ENCODE measurements around the gene FXR1.

FXR1 gene

DNA sequence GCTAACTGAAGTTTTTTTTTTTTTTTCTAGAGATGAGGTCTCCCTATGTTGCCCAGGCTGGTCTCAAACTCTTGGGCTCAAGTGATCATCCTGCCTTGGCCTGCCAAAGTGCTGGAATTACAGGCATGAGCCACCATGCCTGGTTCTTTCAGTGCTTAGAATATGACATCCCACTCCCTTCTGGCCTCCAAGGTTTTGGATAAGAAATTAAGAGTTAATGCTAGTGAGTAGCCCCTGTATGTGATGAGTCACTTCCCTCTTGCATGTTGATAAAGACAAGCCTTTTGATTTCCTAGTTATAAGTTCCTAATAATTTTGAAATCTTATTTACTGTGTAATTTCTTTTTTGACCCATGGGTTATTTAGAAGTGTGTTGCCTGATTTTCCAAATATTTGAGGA is 112.7 kb downstream of the FXR1 start:
- H3K4me2 ChIP-seq (ENCODE audit: insufficient read depth, low read length, poor library complexity, severe bottlenecking) = no peak overlapping the region
- no peak overlapping the region for H2BK12ac ChIP-seq (ENCODE audit: low read length)
- no peaks in the 10 kb centered on the region for H3K36me3 ChIP-seq (replicated peaks in 1 of 2; ENCODE audit: control insufficient read depth in 2 of 2, insufficient read depth in 2 of 2, low read length in 2 of 2)
- H3K23ac ChIP-seq (ENCODE audit: low read depth, low read length, poor library complexity) = no peak overlapping the region
- no peak for DNase-seq (ENCODE audit: low spot score)
- H3K4me3 ChIP-seq (ENCODE audit: low read length in 2 of 2) = no peak overlapping the region
- H2BK5ac ChIP-seq (ENCODE audit: low read length) = no peak overlapping the region
- H3K14ac ChIP-seq (ENCODE audit: low read length) = no peak overlapping the region
- no peak overlapping the region for H4K91ac ChIP-seq (ENCODE audit: low read depth, low read length, poor library complexity)
- no peaks in the 10 kb centered on the region for H3K4me1 ChIP-seq (ENCODE audit: control insufficient read depth in 2 of 2, insufficient read depth in 1 of 2, low read depth in 1 of 2, low read length in 2 of 2)
- H3K9ac ChIP-seq (ENCODE audit: low read depth, low read length, poor library complexity) = no peak overlapping the region
- H3K27me3 ChIP-seq (ENCODE audit: control insufficient read depth in 3 of 3, insufficient read depth in 3 of 3, low read depth in 1 of 3, low read length in 3 of 3) = peaks cover 0 to 6% (median 0%) of the 10 kb centered on the region in 3 experiments
- H3K18ac ChIP-seq (ENCODE audit: low read length) = no peak overlapping the region
- H3K4ac ChIP-seq (ENCODE audit: low read length) = no peak overlapping the region
- H3K27ac ChIP-seq (replicated peaks; ENCODE audit: low read length) = no peak overlapping the region
- H2AK5ac ChIP-seq (ENCODE audit: low read depth, low read length) = no peak overlapping the region
- no peak overlapping the region for H4K8ac ChIP-seq (ENCODE audit: low read depth, low read length)
- H2BK120ac ChIP-seq (ENCODE audit: low read depth, low read length) = no peak overlapping the region
- no peak overlapping the region for H2BK15ac ChIP-seq (ENCODE audit: low read length)
- no peaks in the 10 kb centered on the region for H3K79me1 ChIP-seq (ENCODE audit: low read depth, low read length)
- H3K9me3 ChIP-seq (replicated peaks in 1 of 2; ENCODE audit: control insufficient read depth in 2 of 2, insufficient read depth in 1 of 2, low read depth in 1 of 2, low read length in 2 of 2) = no peaks in the 10 kb centered on the region
- H2AFZ ChIP-seq (ENCODE audit: low read length) = no peak overlapping the region

DNA sequence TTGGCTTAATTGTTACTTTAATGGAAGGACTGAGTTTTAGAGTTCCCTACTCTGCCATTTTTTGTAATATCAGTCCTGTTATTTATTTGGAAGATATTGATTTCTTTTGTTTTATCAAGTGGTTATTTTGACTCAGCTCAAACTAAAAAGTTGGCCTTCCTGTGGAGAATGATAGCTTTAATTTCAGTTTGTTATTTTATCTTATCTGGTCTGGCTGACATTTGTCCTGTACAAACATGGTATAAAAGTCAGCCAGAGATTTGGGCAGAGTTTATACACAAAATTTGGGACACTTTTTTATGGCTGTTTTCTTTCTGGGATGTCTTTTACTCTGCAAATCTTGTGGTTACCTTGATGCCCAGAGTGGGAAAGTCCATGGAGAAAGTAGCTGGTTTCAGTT is 118.5 kb downstream of the FXR1 start:
- Histone ChIP-seq H3K27me3 (ENCODE audit: control insufficient read depth in 3 of 3, insufficient read depth in 3 of 3, low read depth in 1 of 3, low read length in 3 of 3) (no peaks in the 10 kb centered on the region), H2AFZ (ENCODE audit: low read length) (no peak overlapping the region), H3K14ac (ENCODE audit: low read length) (no peak overlapping the region), H3K9me3 (replicated peaks in 1 of 2; ENCODE audit: control insufficient read depth in 2 of 2, insufficient read depth in 1 of 2, low read depth in 1 of 2, low read length in 2 of 2) (no peaks in the 10 kb centered on the region), H2BK120ac (ENCODE audit: low read depth, low read length) (no peak overlapping the region), H2BK12ac (ENCODE audit: low read length) (no peak overlapping the region), H3K36me3 (replicated peaks in 1 of 2; ENCODE audit: control insufficient read depth in 2 of 2, insufficient read depth in 2 of 2, low read length in 2 of 2) (no peaks in the 10 kb centered on the region), H3K27ac (replicated peaks; ENCODE audit: low read length) (no peak overlapping the region), H3K9ac (ENCODE audit: low read depth, low read length, poor library complexity) (no peak overlapping the region), H3K4me2 (ENCODE audit: insufficient read depth, low read length, poor library complexity, severe bottlenecking) (no peak overlapping the region), H3K4me3 (ENCODE audit: low read length in 2 of 2) (no peak overlapping the region), H4K91ac (ENCODE audit: low read depth, low read length, poor library complexity) (no peak overlapping the region), H3K4me1 (ENCODE audit: control insufficient read depth in 2 of 2, insufficient read depth in 1 of 2, low read depth in 1 of 2, low read length in 2 of 2) (no peaks in the 10 kb centered on the region), H2BK5ac (ENCODE audit: low read length) (no peak overlapping the region), H3K18ac (ENCODE audit: low read length) (no peak overlapping the region), H3K23ac (ENCODE audit: low read depth, low read length, poor library complexity) (no peak overlapping the region), H3K4ac (ENCODE audit: low read length) (no peak overlapping the region), H2BK15ac (ENCODE audit: low read length) (no peak overlapping the region), H4K8ac (ENCODE audit: low read depth, low read length) (no peak overlapping the region), H3K79me1 (ENCODE audit: low read depth, low read length) (no peaks in the 10 kb centered on the region), H2AK5ac (ENCODE audit: low read depth, low read length) (no peak overlapping the region)
- no peak for DNase-seq (ENCODE audit: low spot score)

Data from neuronal stem cell (in vitro differentiated cells).